WTC11 (cell line): ENCODE measurements around the gene HK2.

Experiments
- CREB1 ChIP-seq: sonication (generic); formaldehyde crosslinking; IDR thresholded peaks from 2 replicates; pipeline ENCODE4 v1.8.0; 2023; ENCODE audit warnings: mild to moderate bottlenecking, missing genetic modification reagents
- CTCF ChIP-seq: fragments of 200-600 bp; IDR thresholded peaks from 2 replicates; pipeline ENCODE4 v1.8.0; 2022; ENCODE audit warnings: antibody characterized with exemption
- E2F5 ChIP-seq: sonication (generic); formaldehyde crosslinking; IDR thresholded peaks from 2 replicates; pipeline ENCODE4 v1.8.1; 2022; ENCODE audit warnings: mild to moderate bottlenecking, moderate library complexity, missing genetic modification reagents
- ELF4 ChIP-seq: sonication (generic); formaldehyde crosslinking; IDR thresholded peaks from 2 replicates; pipeline ENCODE4 v1.8.1; 2022; ENCODE audit warnings: low read depth, mild to moderate bottlenecking, moderate library complexity, missing genetic modification reagents
- GTF2I ChIP-seq: fragments of 250-450 bp; sonication (Bioruptor Pico); conservative IDR thresholded peaks from 2 replicates; pipeline ENCODE4 v1.4.0; 2021; ENCODE audit warnings: mild to moderate bottlenecking
- JUN ChIP-seq: sonication (generic); formaldehyde crosslinking; IDR thresholded peaks from 2 replicates; pipeline ENCODE4 v1.8.0; 2023; ENCODE audit warnings: mild to moderate bottlenecking, missing genetic modification reagents
- SP1 ChIP-seq: sonication (generic); formaldehyde crosslinking; conservative IDR thresholded peaks from 2 replicates; pipeline ENCODE4 v1.8.1; 2022; ENCODE audit warnings: missing genetic modification reagents
- TEAD1 ChIP-seq: sonication (generic); formaldehyde crosslinking; IDR thresholded peaks from 2 replicates; pipeline ENCODE4 v1.8.0; 2022; ENCODE audit warnings: mild to moderate bottlenecking, missing genetic modification reagents
- ZBTB21 ChIP-seq: sonication (generic); formaldehyde crosslinking; IDR thresholded peaks from 2 replicates; pipeline ENCODE4 v1.8.1; 2023; ENCODE audit warnings: mild to moderate bottlenecking, missing genetic modification reagents, borderline replicate concordance
- ZNF263 ChIP-seq: sonication (generic); formaldehyde crosslinking; IDR thresholded peaks from 2 replicates; pipeline ENCODE4 v1.8.1; 2022; ENCODE audit warnings: low read depth, mild to moderate bottlenecking, moderate library complexity, missing genetic modification reagents
- ZNF317 ChIP-seq: sonication (generic); formaldehyde crosslinking; IDR thresholded peaks from 2 replicates; pipeline ENCODE4 v1.8.1; 2023; ENCODE audit warnings: low read depth, mild to moderate bottlenecking, moderate library complexity, missing genetic modification reagents, borderline replicate concordance
- ZNF416 ChIP-seq: fragments of 250-450 bp; sonication (Bioruptor Pico); IDR thresholded peaks from 2 replicates; pipeline ENCODE4 v1.9.0; 2021; ENCODE audit warnings: mild to moderate bottlenecking, inconsistent platforms
- ZSCAN18 ChIP-seq: fragments of 250-450 bp; sonication (Bioruptor Pico); IDR thresholded peaks from 2 replicates; pipeline ENCODE4 v2.1.2; 2022; ENCODE audit warnings: mild to moderate bottlenecking, moderate library complexity

- no peak for TF ChIP-seq ZSCAN18 (CRISPR knock-in tag)
- no peak for TF ChIP-seq SP1 (CRISPR knock-in tag)
- no peak for TF ChIP-seq GTF2I (CRISPR knock-in tag)
- TF ChIP-seq E2F5 (CRISPR knock-in tag): no peak
- TF ChIP-seq ZBTB21: no peak
- TF ChIP-seq CREB1 (CRISPR knock-in tag): no peak
- TF ChIP-seq JUN (CRISPR knock-in tag): no peak
- no peak for TF ChIP-seq ZNF416 (CRISPR knock-in tag)
- no peak for TF ChIP-seq CTCF
- TF ChIP-seq TEAD1 (CRISPR knock-in tag): no peak
- no peak for TF ChIP-seq ZNF317 (CRISPR knock-in tag)
- TF ChIP-seq ZNF263 (CRISPR knock-in tag): no peak
- TF ChIP-seq ELF4 (CRISPR knock-in tag): no peak
Measured at GRCh38 chr2:74881626-74882298, 47.8 kb downstream of the HK2 start.
